Peyer's patch (tissue), 4 donors: ENCODE data around the gene AHI1. TPM values are rescaled to one million over a fixed set of nuclear protein-coding genes. Genes with fewer than 3 reads are reported as not detected.

Source experiments
- DNase-seq, 3 donors: peaks; one replicate each; pipeline ENCODE4 v3.0.0-alpha.2; 2017 to 2019
- H3K27ac ChIP-seq, 4 donors: fragments of 200-600 bp; sonication (generic); one replicate each; pipeline ENCODE4 v1.5.1; 2016 to 2019
- H3K27me3 ChIP-seq, 2 donors: fragments of 200-600 bp; sonication (generic); one replicate each; pipeline ENCODE4 v1.5.1; 2019
- H3K36me3 ChIP-seq, 3 donors: fragments of 200-600 bp; sonication (generic); one replicate each; pipeline ENCODE4 v1.5.1; 2016 to 2019
- H3K4me1 ChIP-seq, 4 donors: fragments of 200-600 bp; sonication (generic); one replicate each; pipeline ENCODE4 v1.5.1; 2016 to 2019
- H3K4me3 ChIP-seq, 4 donors: fragments of 200-600 bp; sonication (generic); 1 replicate in 3 of 4; 2 replicates in 1 of 4; pipeline ENCODE4 v1.5.1; 2016 to 2019; ENCODE audit warnings: mild to moderate bottlenecking in 1 of 4
- H3K9me3 ChIP-seq, 4 donors: fragments of 200-600 bp; sonication (generic); one replicate each; pipeline ENCODE4 v1.5.1; 2016 to 2019; ENCODE audit warnings: mild to moderate bottlenecking in 1 of 4
- CTCF ChIP-seq, 6 experiments: fragments of 450-650 bp in 4 of 6; fragments of 200-600 bp in 2 of 6; sonication (generic) in 1 of 6; IDR thresholded peaks; one replicate each; pipeline ENCODE4 v1.5.1; 2017 to 2019; ENCODE audit warnings: antibody characterized with exemption in 6 of 6, mild to moderate bottlenecking in 3 of 6, moderate library complexity in 1 of 6
- POLR2A ChIP-seq, 2 donors: fragments of 450-650 bp; IDR thresholded peaks; one replicate each; pipeline ENCODE4 v1.5.1; 2017; ENCODE audit warnings: antibody characterized with exemption in 2 of 2, mild to moderate bottlenecking in 2 of 2, moderate library complexity in 2 of 2
- total RNA-seq, 4 donors: library from RNA; depleted of rRNA; stranded (reverse); fragments of >200 nt; gene quantifications; one replicate each; pipeline ENCODE4 v1.1.0, GENCODE V29; 2016

The AHI1 gene
- total RNA-seq, 4 donors from 2014 or later, result 4.4 to 141 (median 17.6) TPM

- Histone ChIP-seq H3K36me3 (no peaks in the 10 kb centered on the region), H3K27me3 (no peaks in the 10 kb centered on the region), H3K9me3 (no peaks in the 10 kb centered on the region), H3K4me3 (no peak overlapping the region), H3K27ac (no peak overlapping the region), H3K4me1 (no peaks in the 10 kb centered on the region)
- no peak for TF ChIP-seq POLR2A (IDR thresholded peaks at IDR 0.05)
- TF ChIP-seq CTCF (IDR thresholded peaks at IDR 0.05), result no peak
- no peak for DNase-seq
Observed at GRCh38 chr6:135527116-135527959, 29.8 kb upstream of the AHI1 start.

- DNase-seq, result no peak
- H3K27ac ChIP-seq, result no peak overlapping the region
- TF ChIP-seq CTCF (IDR thresholded peaks at IDR 0.05), result no peak
- TF ChIP-seq POLR2A (IDR thresholded peaks at IDR 0.05), result no peak
- H3K4me1 ChIP-seq, result no peaks in the 10 kb centered on the region
- H3K9me3 ChIP-seq, result no peaks in the 10 kb centered on the region
- H3K4me3 ChIP-seq, result no peak overlapping the region
- H3K27me3 ChIP-seq, result no peaks in the 10 kb centered on the region
- H3K36me3 ChIP-seq, result no peaks in the 10 kb centered on the region
Observed at GRCh38 chr6:135525594-135525993, 28.1 kb upstream of the AHI1 start.

GRCh38 chr6:135522965-135523692 lies 25.6 kb upstream of the AHI1 start:
- H3K4me3 ChIP-seq, result no peak overlapping the region
- H3K9me3 ChIP-seq, result no peaks in the 10 kb centered on the region
- no peaks in the 10 kb centered on the region for H3K36me3 ChIP-seq
- no peaks in the 10 kb centered on the region for H3K4me1 ChIP-seq
- H3K27me3 ChIP-seq, result no peaks in the 10 kb centered on the region
- no peak for DNase-seq
- TF ChIP-seq CTCF (IDR thresholded peaks at IDR 0.05) (no peak), POLR2A (IDR thresholded peaks at IDR 0.05) (no peak)
- H3K27ac ChIP-seq, result no peak overlapping the region

GRCh38 chr6:135521431-135521830 lies 23.9 kb upstream of the AHI1 start:
- Histone ChIP-seq H3K9me3 (no peaks in the 10 kb centered on the region), H3K4me1 (no peaks in the 10 kb centered on the region), H3K27ac (no peak overlapping the region), H3K4me3 (no peak overlapping the region), H3K27me3 (no peaks in the 10 kb centered on the region), H3K36me3 (no peaks in the 10 kb centered on the region)
- TF ChIP-seq POLR2A (IDR thresholded peaks at IDR 0.05) (no peak), CTCF (IDR thresholded peaks at IDR 0.05) (no peak)
- no peak for DNase-seq

- Histone ChIP-seq H3K9me3 (no peaks in the 10 kb centered on the region), H3K36me3 (no peaks in the 10 kb centered on the region), H3K4me1 (no peaks in the 10 kb centered on the region), H3K4me3 (no peak overlapping the region), H3K27me3 (no peaks in the 10 kb centered on the region), H3K27ac (no peak overlapping the region)
- no peak for TF ChIP-seq CTCF (IDR thresholded peaks at IDR 0.05)
- no peak for TF ChIP-seq POLR2A (IDR thresholded peaks at IDR 0.05)
- no peak for DNase-seq
Observed at GRCh38 chr6:135520781-135521180, 23.2 kb upstream of the AHI1 start.
